Esophagus squamous epithelium (tissue), 5 donors: ENCODE results near the gene C11orf42. TPM values are rescaled to one million over a fixed set of nuclear protein-coding genes. Genes with fewer than 3 reads are reported as not detected.

ENCODE experiments used
- DNase-seq: peaks from one replicate; lab custom pipeline; 2025; lab: John Stamatoyannopoulos, UW
- H3K27ac ChIP-seq, 4 donors: fragments of 200-600 bp; sonication (generic); one replicate each; pipeline ENCODE4 v1.5.1; 2016 to 2019; ENCODE audit warnings: mild to moderate bottlenecking in 1 of 4
- H3K27me3 ChIP-seq, 4 donors: fragments of 200-600 bp; sonication (generic); 1 replicate in 3 of 4; 2 replicates in 1 of 4; pipeline versions ENCODE4 v1.5.1 to v1.6.0; 2017 to 2021; ENCODE audit warnings: antibody characterized with exemption in 1 of 4
- H3K36me3 ChIP-seq, 3 donors: fragments of 200-600 bp; sonication (generic); one replicate each; pipeline ENCODE4 v1.5.1; 2016 to 2019
- H3K4me1 ChIP-seq, 3 donors: fragments of 200-600 bp; sonication (generic); one replicate each; pipeline ENCODE4 v1.5.1; 2017 to 2019
- H3K4me3 ChIP-seq, 4 donors: fragments of 200-600 bp; sonication (generic); 1 replicate in 3 of 4; 2 replicates in 1 of 4; pipeline ENCODE4 v1.5.1; 2016 to 2019; ENCODE audit warnings: mild to moderate bottlenecking in 2 of 4, moderate library complexity in 1 of 4
- H3K9me3 ChIP-seq, 3 donors: fragments of 200-600 bp; sonication (generic); one replicate each; pipeline ENCODE4 v1.5.1; 2016 to 2019
- POLR2A ChIP-seq, 4 donors: fragments of 450-650 bp; IDR thresholded peaks; one replicate each; pipeline ENCODE4 v1.6.1; 2017; ENCODE audit warnings: antibody characterized with exemption in 4 of 4, mild to moderate bottlenecking in 4 of 4, moderate library complexity in 3 of 4
- WGBS, 2 donors: methylation state at CpG; one replicate each; pipeline ENCODE4 v1.1.5; 2018; 5-methylcytosine and 5-hydroxymethylcytosine counted together
- intact Hi-C: fragments of 100-400 bp; cut with DNase I; formaldehyde crosslinking; loops from one replicate; pipeline ENCODE4 v1.15.0; 2022
- total RNA-seq, 4 donors: library from RNA; depleted of rRNA; stranded (reverse); fragments of >200 nt; gene quantifications; one replicate each; pipeline ENCODE4 v1.1.0, GENCODE V29; 2016
- TF ChIP-seq, protein P1 (sequence below), 6 experiments: fragments of 450-650 bp in 4 of 6; fragments of 200-600 bp in 2 of 6; sonication (generic) in 2 of 6; IDR thresholded peaks; one replicate each; pipeline ENCODE4 v1.5.1; 2016 to 2019; ENCODE audit warnings: antibody characterized with exemption in 6 of 6, mild to moderate bottlenecking in 4 of 6, moderate library complexity in 4 of 6
- donor health status: DM: yes; HTN: yes; CAD: no.

The C11orf42 gene
- total RNA-seq, 4 donors from 2014 or later = not detected

DNA sequence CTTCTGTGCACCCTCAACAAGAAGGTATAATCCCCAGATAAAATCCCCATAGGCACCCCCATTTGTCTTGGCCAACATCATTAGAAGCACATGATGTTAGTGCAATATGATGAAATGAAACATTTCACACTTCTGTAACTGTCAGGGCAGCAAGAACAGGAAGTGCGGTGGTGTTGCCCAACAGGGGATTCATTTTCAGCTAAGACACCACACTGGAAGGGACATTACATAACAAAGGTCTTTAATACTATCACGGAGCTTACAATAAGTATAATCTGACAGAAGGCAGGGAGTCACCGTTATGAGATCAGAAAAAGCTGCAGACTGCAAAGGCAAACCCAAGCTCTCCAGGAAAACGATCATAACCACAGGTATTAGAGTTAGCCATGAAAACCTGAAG is 4.4 kb upstream of the C11orf42 start:
- intact Hi-C loops = no loop called here
- H3K27ac ChIP-seq = no peak overlapping the region
- TF ChIP-seq POLR2A (IDR thresholded peaks at IDR 0.05) = no peak
- TF ChIP-seq, protein P1, sequence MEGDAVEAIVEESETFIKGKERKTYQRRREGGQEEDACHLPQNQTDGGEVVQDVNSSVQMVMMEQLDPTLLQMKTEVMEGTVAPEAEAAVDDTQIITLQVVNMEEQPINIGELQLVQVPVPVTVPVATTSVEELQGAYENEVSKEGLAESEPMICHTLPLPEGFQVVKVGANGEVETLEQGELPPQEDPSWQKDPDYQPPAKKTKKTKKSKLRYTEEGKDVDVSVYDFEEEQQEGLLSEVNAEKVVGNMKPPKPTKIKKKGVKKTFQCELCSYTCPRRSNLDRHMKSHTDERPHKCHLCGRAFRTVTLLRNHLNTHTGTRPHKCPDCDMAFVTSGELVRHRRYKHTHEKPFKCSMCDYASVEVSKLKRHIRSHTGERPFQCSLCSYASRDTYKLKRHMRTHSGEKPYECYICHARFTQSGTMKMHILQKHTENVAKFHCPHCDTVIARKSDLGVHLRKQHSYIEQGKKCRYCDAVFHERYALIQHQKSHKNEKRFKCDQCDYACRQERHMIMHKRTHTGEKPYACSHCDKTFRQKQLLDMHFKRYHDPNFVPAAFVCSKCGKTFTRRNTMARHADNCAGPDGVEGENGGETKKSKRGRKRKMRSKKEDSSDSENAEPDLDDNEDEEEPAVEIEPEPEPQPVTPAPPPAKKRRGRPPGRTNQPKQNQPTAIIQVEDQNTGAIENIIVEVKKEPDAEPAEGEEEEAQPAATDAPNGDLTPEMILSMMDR (IDR thresholded peaks at IDR 0.05) = no peak

DNA sequence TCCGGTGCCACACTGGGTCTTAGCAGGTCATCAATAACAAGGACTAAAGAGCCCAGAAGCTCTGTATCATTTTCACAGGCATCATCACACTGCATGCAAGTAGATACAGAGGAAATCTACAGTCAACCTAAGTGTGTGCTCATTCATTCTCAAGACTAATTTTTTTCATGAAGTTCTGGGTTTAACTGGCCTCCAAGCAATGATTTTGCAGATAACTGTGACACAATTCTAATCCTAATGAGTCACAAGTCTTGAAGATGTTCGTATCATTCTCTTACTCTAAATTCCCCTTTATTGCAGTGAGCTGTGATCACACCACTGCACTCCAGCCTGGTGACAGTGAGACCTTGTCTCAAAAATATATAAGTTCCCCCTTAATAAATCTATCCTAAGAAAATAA is 3.9 kb upstream of the C11orf42 start:
- H3K27ac ChIP-seq = no peak overlapping the region
- intact Hi-C loops = no loop called here
- peaks cover 0 to 25% (median 0%) of the 10 kb centered on the region in 3 donors for H3K36me3 ChIP-seq
- no peak overlapping the region for H3K4me3 ChIP-seq
- 45 to 55% methylated on average over 2 of the region's 2 CpGs for WGBS, 2 donors
- H3K4me1 ChIP-seq = no peaks in the 10 kb centered on the region
- no peaks in the 10 kb centered on the region for H3K9me3 ChIP-seq
- H3K27me3 ChIP-seq = no peaks in the 10 kb centered on the region
- DNase-seq = no peak
- no peak for TF ChIP-seq POLR2A (IDR thresholded peaks at IDR 0.05)
- TF ChIP-seq, protein P1 (IDR thresholded peaks at IDR 0.05) = no peak

More for the DNA sequence above, 4.4 kb upstream of the C11orf42 start:
- DNase-seq = no peak
- H3K9me3 ChIP-seq = no peaks in the 10 kb centered on the region
- H3K36me3 ChIP-seq = peaks cover 0 to 21% (median 0%) of the 10 kb centered on the region in 3 donors
- WGBS, 2 donors = 54 to 62% methylated on average over 4 of the region's 4 CpGs
- no peak overlapping the region for H3K4me3 ChIP-seq
- H3K27me3 ChIP-seq = no peaks in the 10 kb centered on the region
- no peaks in the 10 kb centered on the region for H3K4me1 ChIP-seq

DNA sequence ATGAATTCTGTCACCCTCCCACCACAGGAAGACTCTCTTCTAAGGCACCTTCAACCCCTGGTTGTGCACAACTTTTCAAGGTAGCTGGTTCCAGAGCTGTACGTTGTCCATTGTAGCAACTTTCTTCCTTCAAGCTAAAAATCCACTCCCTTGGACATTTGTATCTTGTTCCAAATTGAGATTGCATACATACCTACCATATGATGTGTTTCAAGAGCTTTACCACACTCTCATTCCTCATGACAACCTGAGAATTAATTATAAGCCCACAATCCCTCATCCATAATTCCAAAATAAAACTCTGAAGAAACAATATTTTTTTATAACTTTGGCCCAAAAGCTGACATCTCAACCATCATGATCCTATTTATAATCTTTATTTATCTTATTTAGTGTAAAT is 3.3 kb upstream of the C11orf42 start:
- Histone ChIP-seq H3K4me1 (no peaks in the 10 kb centered on the region), H3K27me3 (no peaks in the 10 kb centered on the region), H3K36me3 (peaks cover 0 to 31% (median 0%) of the 10 kb centered on the region in 3 donors), H3K27ac (no peak overlapping the region), H3K4me3 (no peak overlapping the region), H3K9me3 (no peaks in the 10 kb centered on the region)
- 71 to 91% methylated on average over 1 of the region's 1 CpG for WGBS, 2 donors
- intact Hi-C loops = no loop called here
- TF ChIP-seq, protein P1 (IDR thresholded peaks at IDR 0.05) = no peak
- no peak for TF ChIP-seq POLR2A (IDR thresholded peaks at IDR 0.05)
- DNase-seq = no peak

DNA sequence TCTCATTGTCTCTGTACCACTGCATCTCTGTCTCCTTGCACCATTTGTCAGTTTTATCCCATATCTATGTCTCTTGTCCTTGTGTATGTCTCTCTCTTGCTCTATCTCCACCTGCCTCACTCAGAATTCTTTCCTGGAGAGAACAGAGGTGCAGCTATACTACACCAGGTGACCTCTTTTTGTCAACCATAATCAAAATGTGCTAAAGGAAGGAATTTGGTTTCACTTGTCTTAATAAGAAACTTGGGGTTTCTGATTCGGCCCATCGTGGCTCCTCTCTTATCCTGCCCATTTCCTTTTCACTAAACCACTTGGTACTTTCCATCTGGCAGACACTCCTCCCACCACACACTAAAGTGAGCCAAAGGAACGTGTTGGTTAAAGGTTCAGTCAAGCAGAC is 2.0 kb upstream of the C11orf42 start:
- TF ChIP-seq POLR2A (IDR thresholded peaks at IDR 0.05) = no peak
- TF ChIP-seq, protein P1 (IDR thresholded peaks at IDR 0.05) = no peak
- no peaks in the 10 kb centered on the region for H3K27me3 ChIP-seq
- no peak overlapping the region for H3K4me3 ChIP-seq
- WGBS, 2 donors = 43 to 47% methylated on average over 3 of the region's 3 CpGs
- DNase-seq = no peak
- no peaks in the 10 kb centered on the region for H3K4me1 ChIP-seq
- peaks cover 0 to 44% (median 0%) of the 10 kb centered on the region in 3 donors for H3K36me3 ChIP-seq
- H3K27ac ChIP-seq = no peak overlapping the region
- intact Hi-C loops = no loop called here
- no peaks in the 10 kb centered on the region for H3K9me3 ChIP-seq

DNA sequence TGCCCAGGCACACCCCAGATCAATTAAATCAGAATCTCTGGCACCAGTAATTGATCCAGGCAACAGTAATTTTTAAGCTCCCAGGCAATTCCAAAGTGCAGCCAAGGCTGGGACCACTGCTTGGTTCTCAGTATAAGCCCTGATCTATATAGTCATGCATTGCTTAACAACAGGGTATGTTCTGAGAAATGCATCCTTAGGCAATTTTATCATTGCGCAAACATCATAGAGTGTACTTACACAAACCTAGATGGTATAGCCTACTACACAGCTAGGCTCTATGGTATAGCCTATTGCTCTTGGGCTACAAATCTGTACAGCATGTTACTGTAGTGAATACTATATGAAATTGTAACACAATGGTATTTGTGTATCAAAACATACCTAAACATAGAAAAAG is 651 bp upstream of the C11orf42 start:
- 90 to 93% methylated on average over 1 of the region's 1 CpG for WGBS, 2 donors
- no peak for TF ChIP-seq POLR2A (IDR thresholded peaks at IDR 0.05)
- TF ChIP-seq, protein P1 (IDR thresholded peaks at IDR 0.05) = no peak
- no peaks in the 10 kb centered on the region for H3K9me3 ChIP-seq
- no peak overlapping the region for H3K27ac ChIP-seq
- no peaks in the 10 kb centered on the region for H3K4me1 ChIP-seq
- peaks cover 0 to 57% (median 2%) of the 10 kb centered on the region in 3 donors for H3K36me3 ChIP-seq
- intact Hi-C loops = no loop called here
- DNase-seq = no peak
- no peaks in the 10 kb centered on the region for H3K27me3 ChIP-seq
- no peak overlapping the region for H3K4me3 ChIP-seq
